ENCODE data around the gene AGFG2. TPM values are rescaled to one million over a fixed set of nuclear protein-coding genes. Genes with fewer than 3 reads are reported as not detected.

The AGFG2 gene
- total and polyA plus RNA-seq, 2 of the 13 experiments (the other 11 are each of a cell fraction or from before 2014, with no cell fraction given), result 125 to 132 TPM

DNA sequence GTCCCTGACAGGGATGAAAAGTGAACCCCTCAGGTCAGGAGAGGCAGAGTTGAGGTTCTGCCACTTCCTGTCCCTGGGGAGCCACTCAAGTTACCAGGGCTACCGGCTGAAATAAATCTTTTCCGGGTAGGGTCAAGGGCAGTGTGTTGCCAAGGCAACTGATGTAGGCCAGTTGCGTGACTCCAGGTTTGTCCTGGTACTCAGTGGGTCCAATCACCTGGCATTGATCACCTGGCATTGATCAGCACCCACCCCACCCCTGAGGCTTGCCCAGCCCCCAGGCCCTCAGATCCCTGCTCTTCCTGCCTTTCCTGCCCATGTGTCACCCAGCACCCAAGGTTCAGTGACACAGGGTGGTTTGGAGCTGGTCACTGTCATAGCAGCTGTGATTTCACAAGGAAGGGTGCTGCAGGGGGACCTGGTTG is 28.8 kb downstream of the AGFG2 start (continued):
- TF ChIP-seq DNMT1 (CRISPR knock-in tag; IDR thresholded peaks at IDR 0.05) (0 out of 2 replicates have a peak, but pooled peaks have one; percentile 13), KMT2B (CRISPR knock-in tag; IDR thresholded peaks at IDR 0.05) (no peak), MAF1 (CRISPR knock-in tag; IDR thresholded peaks at IDR 0.05; ENCODE audit: borderline replicate concordance) (no peak), ZNF546 (CRISPR knock-in tag; conservative IDR thresholded peaks at IDR 0.05) (no peak), PAF1 (CRISPR knock-in tag; IDR thresholded peaks at IDR 0.05) (peak; percentile 89; the same call in 1 of the 2 replicates), ZNF713 (CRISPR knock-in tag; IDR thresholded peaks at IDR 0.05) (no peak), ISX (CRISPR knock-in tag; conservative IDR thresholded peaks at IDR 0.05) (no peak; the same call in 1 of the 2 replicates), MED1 (CRISPR knock-in tag; IDR thresholded peaks at IDR 0.05) (0 out of 2 replicates have a peak, but pooled peaks have one; percentile 14), CAMTA2 (CRISPR knock-in tag; IDR thresholded peaks at IDR 0.05; ENCODE audit: borderline replicate concordance) (no peak), MEF2D (CRISPR knock-in tag; IDR thresholded peaks at IDR 0.05) (0 out of 2 replicates have a peak, but pooled peaks have one; percentile 1), MAFG (CRISPR knock-in tag; IDR thresholded peaks at IDR 0.05) (no peak), TOPORS (CRISPR knock-in tag; IDR thresholded peaks at IDR 0.05) (no peak), ATF1 (CRISPR knock-in tag; IDR thresholded peaks at IDR 0.05) (no peak), ZNF879 (CRISPR knock-in tag; IDR thresholded peaks at IDR 0.05) (no peak), NR2F6 (IDR thresholded peaks at IDR 0.05) (peak; percentile 53), NR2F6 (CRISPR knock-in tag; IDR thresholded peaks at IDR 0.05) (peak; percentile 64), RBFOX2 (IDR thresholded peaks at IDR 0.05; ENCODE audit: low read depth, low read length) (no peak; the same call in 1 of the 2 replicates), PITX1 (CRISPR knock-in tag; IDR thresholded peaks at IDR 0.05) (no peak)
- TF ChIP-seq, protein P1, sequence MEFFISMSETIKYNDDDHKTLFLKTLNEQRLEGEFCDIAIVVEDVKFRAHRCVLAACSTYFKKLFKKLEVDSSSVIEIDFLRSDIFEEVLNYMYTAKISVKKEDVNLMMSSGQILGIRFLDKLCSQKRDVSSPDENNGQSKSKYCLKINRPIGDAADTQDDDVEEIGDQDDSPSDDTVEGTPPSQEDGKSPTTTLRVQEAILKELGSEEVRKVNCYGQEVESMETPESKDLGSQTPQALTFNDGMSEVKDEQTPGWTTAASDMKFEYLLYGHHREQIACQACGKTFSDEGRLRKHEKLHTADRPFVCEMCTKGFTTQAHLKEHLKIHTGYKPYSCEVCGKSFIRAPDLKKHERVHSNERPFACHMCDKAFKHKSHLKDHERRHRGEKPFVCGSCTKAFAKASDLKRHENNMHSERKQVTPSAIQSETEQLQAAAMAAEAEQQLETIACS (CRISPR knock-in tag; IDR thresholded peaks at IDR 0.05), result 0 out of 2 replicates have a peak, but pooled peaks have one; percentile 16
- TF ChIP-seq, protein P2, sequence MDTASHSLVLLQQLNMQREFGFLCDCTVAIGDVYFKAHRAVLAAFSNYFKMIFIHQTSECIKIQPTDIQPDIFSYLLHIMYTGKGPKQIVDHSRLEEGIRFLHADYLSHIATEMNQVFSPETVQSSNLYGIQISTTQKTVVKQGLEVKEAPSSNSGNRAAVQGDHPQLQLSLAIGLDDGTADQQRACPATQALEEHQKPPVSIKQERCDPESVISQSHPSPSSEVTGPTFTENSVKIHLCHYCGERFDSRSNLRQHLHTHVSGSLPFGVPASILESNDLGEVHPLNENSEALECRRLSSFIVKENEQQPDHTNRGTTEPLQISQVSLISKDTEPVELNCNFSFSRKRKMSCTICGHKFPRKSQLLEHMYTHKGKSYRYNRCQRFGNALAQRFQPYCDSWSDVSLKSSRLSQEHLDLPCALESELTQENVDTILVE (CRISPR knock-in tag; IDR thresholded peaks at IDR 0.05), result no peak
- TF ChIP-seq, protein P3, sequence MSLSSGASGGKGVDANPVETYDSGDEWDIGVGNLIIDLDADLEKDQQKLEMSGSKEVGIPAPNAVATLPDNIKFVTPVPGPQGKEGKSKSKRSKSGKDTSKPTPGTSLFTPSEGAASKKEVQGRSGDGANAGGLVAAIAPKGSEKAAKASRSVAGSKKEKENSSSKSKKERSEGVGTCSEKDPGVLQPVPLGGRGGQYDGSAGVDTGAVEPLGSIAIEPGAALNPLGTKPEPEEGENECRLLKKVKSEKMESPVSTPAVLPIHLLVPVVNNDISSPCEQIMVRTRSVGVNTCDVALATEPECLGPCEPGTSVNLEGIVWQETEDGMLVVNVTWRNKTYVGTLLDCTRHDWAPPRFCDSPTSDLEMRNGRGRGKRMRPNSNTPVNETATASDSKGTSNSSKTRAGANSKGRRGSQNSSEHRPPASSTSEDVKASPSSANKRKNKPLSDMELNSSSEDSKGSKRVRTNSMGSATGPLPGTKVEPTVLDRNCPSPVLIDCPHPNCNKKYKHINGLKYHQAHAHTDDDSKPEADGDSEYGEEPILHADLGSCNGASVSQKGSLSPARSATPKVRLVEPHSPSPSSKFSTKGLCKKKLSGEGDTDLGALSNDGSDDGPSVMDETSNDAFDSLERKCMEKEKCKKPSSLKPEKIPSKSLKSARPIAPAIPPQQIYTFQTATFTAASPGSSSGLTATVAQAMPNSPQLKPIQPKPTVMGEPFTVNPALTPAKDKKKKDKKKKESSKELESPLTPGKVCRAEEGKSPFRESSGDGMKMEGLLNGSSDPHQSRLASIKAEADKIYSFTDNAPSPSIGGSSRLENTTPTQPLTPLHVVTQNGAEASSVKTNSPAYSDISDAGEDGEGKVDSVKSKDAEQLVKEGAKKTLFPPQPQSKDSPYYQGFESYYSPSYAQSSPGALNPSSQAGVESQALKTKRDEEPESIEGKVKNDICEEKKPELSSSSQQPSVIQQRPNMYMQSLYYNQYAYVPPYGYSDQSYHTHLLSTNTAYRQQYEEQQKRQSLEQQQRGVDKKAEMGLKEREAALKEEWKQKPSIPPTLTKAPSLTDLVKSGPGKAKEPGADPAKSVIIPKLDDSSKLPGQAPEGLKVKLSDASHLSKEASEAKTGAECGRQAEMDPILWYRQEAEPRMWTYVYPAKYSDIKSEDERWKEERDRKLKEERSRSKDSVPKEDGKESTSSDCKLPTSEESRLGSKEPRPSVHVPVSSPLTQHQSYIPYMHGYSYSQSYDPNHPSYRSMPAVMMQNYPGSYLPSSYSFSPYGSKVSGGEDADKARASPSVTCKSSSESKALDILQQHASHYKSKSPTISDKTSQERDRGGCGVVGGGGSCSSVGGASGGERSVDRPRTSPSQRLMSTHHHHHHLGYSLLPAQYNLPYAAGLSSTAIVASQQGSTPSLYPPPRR (CRISPR knock-in tag; IDR thresholded peaks at IDR 0.05; ENCODE audit: borderline replicate concordance), result no peak; the same call in 1 of the 2 replicates
- TF ChIP-seq, protein P4, sequence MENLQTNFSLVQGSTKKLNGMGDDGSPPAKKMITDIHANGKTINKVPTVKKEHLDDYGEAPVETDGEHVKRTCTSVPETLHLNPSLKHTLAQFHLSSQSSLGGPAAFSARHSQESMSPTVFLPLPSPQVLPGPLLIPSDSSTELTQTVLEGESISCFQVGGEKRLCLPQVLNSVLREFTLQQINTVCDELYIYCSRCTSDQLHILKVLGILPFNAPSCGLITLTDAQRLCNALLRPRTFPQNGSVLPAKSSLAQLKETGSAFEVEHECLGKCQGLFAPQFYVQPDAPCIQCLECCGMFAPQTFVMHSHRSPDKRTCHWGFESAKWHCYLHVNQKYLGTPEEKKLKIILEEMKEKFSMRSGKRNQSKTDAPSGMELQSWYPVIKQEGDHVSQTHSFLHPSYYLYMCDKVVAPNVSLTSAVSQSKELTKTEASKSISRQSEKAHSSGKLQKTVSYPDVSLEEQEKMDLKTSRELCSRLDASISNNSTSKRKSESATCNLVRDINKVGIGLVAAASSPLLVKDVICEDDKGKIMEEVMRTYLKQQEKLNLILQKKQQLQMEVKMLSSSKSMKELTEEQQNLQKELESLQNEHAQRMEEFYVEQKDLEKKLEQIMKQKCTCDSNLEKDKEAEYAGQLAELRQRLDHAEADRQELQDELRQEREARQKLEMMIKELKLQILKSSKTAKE (CRISPR knock-in tag; IDR thresholded peaks at IDR 0.05; ENCODE audit: borderline replicate concordance), result no peak
- TF ChIP-seq, protein P5, sequence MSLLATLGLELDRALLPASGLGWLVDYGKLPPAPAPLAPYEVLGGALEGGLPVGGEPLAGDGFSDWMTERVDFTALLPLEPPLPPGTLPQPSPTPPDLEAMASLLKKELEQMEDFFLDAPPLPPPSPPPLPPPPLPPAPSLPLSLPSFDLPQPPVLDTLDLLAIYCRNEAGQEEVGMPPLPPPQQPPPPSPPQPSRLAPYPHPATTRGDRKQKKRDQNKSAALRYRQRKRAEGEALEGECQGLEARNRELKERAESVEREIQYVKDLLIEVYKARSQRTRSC (CRISPR knock-in tag; IDR thresholded peaks at IDR 0.05; ENCODE audit: low read depth), result no peak
